Endometrial microvascular endothelial cells (primary cell): Measurements from ENCODE around the gene CREBBP. TPM values are rescaled to one million over a fixed set of nuclear protein-coding genes. Genes with fewer than 3 reads are reported as not detected.

Experiments
- in situ Hi-C: cut with HindIII; loops from 2 replicates; pipeline ENCODE4 v1.10.0; 2017; ENCODE audit warnings: low sequenced_read_pairs, low pct_unique_long_range_greater_than_20kb; ENCODE audit errors: inconsistent ontology term
- total RNA-seq: library from RNA; depleted of rRNA; stranded (reverse); fragments of >200 nt; gene quantifications from one replicate; pipeline ENCODE4 v1.2.3, GENCODE V29; 2015; ENCODE audit errors: inconsistent ontology term

CREBBP gene
- total RNA-seq, 1 donor from 2014 or later: 12.5 TPM

DNA sequence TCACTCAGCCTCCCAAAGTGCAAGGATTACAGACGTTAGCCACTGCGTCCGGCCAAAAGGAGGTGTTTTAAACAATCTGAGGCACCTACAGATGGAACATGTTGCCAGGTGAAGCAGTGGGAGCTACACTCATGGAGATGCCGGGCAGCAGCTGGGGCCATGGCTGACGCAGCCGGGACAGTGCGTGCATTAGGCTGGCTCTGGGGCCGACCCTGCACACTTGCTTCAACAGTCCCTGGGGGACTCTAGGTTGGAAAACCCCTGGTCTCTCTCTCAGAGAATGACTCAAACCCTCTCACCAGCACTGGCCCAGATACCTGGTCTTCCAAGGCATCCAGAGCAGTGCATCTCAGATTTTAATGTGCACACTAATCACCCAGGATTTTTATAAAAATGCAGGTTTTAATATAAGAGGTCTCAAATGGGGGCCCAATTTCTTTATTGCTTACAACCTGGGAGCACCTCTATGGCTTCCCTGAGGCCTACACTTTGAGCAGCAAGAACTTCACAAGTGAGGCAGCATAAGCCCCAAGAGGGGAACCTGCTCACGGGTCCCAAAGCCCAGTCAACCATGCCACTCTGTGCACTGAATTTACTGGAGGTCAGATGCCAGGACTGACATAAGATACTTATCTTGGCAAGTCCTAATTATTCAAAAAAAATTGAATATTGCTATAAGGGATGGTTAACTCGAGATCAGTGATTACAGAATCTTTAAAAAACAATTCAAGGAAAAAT is 92.4 kb downstream of the CREBBP start:
- in situ Hi-C loops: no loop called here

DNA sequence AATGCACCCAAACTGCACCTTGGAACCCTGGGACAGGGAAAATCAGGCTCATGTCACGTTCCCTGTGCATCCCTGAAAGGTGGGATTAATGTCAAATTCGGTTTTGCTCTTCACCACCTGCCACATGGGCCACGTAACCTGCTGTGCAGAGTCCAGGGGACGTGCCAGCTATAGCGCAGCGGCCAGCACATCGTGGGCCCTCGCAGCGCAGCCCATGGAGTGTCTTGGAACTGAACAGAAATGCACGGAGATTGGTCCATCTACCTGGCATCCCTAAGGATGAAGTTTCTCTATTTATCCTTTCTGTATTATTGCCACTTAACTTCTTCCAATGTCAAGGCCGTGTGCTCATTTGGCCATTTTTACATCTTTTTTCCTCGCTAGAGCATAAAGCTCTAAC is 95.1 kb downstream of the CREBBP start:
- in situ Hi-C loops: no loop called here

DNA sequence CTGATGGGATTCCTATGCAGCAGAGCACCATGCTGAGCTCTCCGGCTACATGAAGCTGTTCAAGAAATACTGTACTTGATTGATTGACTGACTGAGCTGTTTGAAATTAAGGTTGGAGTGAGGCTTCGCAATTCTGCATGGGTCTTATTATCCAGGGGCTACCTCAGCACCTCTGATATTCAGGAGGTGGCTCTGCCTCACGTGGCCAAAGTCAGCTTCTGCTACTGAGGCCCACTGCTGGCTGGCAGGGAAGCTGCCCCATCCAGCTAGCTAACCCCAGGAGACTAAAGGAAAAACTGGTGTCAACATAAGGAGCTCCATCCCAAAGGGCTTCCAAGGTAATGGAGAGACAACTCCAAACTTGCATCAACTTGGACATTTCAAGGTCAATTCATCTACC is 97.0 kb downstream of the CREBBP start:
- in situ Hi-C loops: no loop called here

DNA sequence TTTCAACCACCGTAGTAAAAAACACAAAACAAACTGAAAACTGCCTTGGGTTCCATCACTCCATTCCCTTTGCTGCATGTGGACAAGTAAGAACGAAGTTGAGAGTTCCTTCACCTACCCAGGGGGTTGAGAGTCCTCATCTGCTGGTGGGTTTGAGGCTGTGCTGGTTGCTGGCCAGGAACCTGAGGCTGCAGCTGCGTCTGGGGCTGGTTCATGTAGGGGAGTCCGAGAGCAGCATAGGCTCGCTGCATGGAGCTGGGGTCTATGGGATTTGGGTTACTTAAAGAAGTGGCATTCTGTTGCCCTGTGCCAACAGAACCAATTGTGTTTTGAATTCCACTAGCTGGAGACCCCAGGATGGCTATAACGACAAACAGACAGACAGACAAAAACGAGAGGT is 97.9 kb downstream of the CREBBP start:
- in situ Hi-C loops: no loop called here

DNA sequence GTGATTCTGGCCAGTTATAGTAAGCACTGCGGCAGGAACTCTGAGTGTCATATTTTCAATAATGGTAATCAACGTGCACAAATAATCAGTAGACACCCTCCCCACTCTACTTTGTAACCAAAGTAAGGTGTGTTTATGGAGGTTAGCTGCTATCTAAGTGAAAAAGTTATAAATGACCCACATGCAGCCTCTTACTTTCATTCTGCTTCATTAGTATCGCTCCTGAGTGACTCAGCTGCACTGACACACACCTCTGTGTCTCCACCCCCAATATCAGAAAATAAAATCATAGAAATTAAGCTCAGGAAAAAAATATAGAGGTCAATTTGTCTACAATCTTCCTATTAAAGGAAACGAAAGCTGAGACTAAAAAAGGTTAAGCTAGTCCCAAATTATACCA is 99.1 kb downstream of the CREBBP start:
- in situ Hi-C loops: no loop called here

DNA sequence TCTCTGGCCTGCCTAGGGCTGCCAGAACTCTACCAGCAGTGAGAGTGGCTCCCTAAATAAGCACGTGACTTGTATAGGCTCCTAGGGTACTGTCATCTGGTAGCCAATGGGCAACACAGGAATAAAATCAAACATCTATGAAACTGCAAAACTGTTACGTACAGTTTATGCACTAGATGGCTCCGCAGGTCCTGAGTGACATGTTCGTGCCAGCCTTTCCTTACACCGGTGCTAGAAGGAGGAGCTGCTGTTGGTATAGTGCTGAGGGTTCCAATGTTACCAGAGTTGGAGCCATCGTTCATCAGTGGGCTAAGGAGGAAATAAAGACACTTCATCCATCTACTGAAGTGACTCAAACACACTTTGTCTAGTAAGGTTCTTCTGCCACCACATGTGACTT is 99.9 kb downstream of the CREBBP start:
- in situ Hi-C loops: no loop called here

- in situ Hi-C loops: no loop called here
Observed at GRCh38 chr16:3776316-3776715, 104.2 kb downstream of the CREBBP start.

DNA sequence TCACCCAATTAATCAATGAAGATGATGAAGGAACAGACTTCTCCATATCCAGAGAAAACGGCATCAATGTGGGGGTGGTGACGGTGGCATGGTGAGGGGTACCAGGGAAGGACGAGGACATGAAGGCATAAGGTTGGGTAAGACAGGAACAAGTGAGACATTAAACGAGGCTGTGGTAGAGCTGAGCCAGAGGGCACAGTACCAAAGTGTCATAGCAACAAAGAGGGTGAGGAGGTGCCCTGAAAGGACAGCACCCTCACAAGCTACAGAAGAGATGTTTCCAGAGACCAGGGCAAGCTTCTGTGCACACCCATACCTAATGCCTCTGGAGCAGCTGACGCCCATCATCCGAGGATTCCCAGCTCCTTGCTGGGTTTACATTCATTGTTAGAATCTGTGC is 105.7 kb downstream of the CREBBP start:
- in situ Hi-C loops: no loop called here

GRCh38 chr16:3774156-3774767 is 106.3 kb downstream of the CREBBP start:
- in situ Hi-C loops: no loop called here

- in situ Hi-C loops: no loop called here
Observed at GRCh38 chr16:3773663-3774062, 106.8 kb downstream of the CREBBP start.

GRCh38 chr16:3771513-3771912 is 109.0 kb downstream of the CREBBP start:
- in situ Hi-C loops: no loop called here

DNA sequence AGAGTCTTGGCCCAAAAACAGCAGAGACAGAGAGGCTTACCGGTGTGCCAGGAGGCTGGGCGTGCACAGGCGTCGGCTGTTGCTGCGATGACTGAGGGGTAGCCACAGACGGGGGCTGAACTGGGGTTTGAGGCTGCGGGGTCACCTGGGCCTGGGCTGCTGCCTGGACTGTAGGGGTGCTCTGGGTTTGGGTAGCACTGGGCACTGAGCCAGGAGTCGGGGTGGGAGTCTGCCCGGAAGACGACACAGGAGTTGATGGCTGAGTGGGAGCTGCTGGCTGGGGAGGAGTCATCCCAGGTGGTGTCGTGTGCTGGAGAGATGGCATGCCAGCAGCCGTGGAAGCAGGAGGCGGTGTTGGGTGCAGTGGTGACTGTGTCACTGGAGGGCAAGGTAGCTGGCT is 110.0 kb downstream of the CREBBP start:
- in situ Hi-C loops: no loop called here

DNA sequence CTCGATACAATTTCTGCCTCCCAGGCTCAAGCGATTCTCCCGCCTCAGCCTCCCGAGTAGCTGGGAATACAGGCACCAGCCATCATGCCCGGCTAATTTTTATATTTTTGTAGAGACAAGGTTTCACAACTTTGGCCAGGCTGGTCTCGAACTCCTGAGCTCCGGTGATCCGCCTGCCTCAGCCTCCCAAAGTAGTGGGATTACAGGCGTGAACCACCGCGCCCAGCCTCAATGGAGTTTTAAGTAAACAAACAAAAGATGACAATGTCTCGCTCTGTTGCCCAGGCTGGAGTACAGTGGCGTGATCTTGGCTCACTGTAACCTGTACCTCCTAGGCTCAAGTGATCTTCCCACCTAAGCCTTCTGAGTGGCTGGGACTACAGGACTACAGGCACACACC is 110.6 kb downstream of the CREBBP start:
- in situ Hi-C loops: no loop called here

DNA sequence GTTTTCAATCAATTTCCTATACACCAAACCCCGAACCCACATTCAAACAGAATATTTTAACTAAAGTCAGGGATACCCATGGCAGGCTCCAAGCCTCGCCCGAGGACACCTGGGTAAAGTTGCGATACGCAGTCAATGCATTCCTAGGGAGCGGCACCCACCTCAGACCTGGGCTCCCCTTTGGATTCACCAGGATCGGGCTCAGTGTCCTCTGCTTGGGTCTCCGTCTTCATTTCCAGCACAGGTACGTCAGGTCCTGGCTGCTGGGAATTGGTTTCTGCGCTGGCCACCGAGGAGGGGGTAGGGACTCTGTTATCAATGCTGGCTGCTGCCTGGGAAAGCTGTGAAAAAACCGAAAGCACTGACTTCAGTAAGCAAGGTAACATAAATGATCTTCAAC is 111.5 kb downstream of the CREBBP start:
- in situ Hi-C loops: no loop called here

- in situ Hi-C loops: no loop called here
Observed at GRCh38 chr16:3767333-3767986, 113.1 kb downstream of the CREBBP start.

DNA sequence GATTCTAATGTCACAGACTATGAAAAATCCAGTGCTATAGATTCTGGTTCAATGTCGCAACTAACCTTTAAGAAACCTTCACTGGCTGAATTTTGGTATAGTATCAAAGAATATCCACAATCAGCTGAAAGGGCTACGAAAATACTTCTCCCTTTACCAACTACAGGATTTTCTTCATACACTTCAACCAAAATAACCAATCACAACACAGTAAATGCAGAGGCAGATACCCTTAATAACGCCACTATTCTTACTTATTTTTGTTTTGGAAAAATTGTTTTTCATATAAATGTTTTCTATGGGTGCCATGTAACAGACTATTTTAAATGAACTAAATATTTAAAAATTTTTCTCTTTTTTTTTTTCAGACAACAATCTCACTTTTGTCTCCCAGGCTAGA is 114.3 kb downstream of the CREBBP start:
- in situ Hi-C loops: no loop called here

DNA sequence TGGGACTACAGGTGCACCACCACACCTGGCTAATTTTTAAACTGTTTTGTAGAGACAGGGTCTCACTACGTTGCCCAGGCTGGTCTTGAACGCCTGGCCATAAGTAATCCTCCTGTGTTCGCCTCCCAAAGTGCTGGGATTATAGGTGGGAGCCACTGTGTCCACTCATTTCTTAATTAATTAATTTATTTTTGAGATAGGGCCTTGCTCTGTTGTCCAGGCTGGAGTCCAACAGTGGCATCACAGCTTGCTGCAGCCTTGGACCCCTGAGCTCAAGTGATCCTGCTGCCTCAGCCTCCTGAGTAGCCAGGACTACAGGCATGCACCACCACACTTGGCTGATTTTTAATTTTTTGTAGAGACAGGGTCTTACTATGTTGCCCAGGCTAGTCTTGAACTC is 116.1 kb downstream of the CREBBP start:
- in situ Hi-C loops: no loop called here

DNA sequence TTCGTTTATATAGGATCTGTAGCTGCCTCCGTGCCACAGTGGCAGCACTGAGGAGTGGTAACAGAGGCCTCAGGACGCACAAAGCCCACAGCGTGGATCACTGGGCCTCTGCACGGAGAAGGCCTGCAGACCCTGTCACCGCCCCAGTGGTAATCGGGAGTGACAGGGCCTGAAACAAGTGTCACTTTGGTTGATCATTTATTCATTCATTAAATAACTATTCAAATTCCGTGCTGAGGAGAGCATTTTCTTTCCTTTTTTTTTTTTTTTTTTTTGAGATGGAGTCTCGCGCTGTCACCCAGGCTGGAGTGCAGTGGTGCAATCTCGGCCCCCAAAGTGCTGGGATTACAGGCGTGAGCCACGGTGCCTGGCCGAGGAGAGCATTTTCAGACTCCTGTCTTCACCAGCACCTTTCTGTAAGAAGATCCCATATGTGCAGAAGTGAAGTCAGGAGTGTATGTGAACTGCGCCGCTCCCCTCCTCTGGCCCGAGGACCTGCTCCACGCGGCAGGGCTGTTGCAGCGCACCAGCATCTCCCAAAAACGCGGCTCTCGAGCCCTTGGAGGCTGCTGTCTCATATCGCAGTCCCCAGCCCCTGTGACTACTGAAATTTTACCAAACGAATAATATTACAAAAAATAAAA is 118.3 kb downstream of the CREBBP start:
- in situ Hi-C loops: no loop called here

- in situ Hi-C loops: no loop called here
Observed at GRCh38 chr16:3761375-3762106, 119.0 kb downstream of the CREBBP start.
